Gastrocnemius medialis (tissue), 4 donors: ENCODE results near the gene KLC1.

Experiments used
- CTCF ChIP-seq, 5 experiments: fragments of 450-650 bp in 3 of 5; fragments of 200-600 bp in 2 of 5; sonication (generic) in 2 of 5; IDR thresholded peaks in 4 of 5; conservative IDR thresholded peaks in 1 of 5; 1 replicate in 4 of 5; 2 replicates in 1 of 5; pipeline ENCODE4 v1.5.1; 2016 to 2019; ENCODE audit warnings: antibody characterized with exemption in 5 of 5, mild to moderate bottlenecking in 3 of 5, moderate library complexity in 3 of 5
- POLR2A ChIP-seq, 2 donors: fragments of 450-650 bp; IDR thresholded peaks; one replicate each; pipeline ENCODE4 v1.6.1; 2017; ENCODE audit warnings: antibody characterized with exemption in 2 of 2, mild to moderate bottlenecking in 2 of 2, moderate library complexity in 2 of 2

- TF ChIP-seq CTCF (IDR thresholded peaks at IDR 0.05 in 4 of 5, conservative IDR thresholded peaks at IDR 0.05 in 1 of 5), result no peak
- no peak for TF ChIP-seq POLR2A (IDR thresholded peaks at IDR 0.05)
Observed at GRCh38 chr14:103744621-103745395, 115.8 kb downstream of the KLC1 start.
